ENCODE data around the gene ROBO3. TPM values are rescaled to one million over a fixed set of nuclear protein-coding genes. Genes with fewer than 3 reads are reported as not detected.
A peak's percentile ranks its signal among the peaks of the same experiment; 100 is the strongest.

Gene ROBO3
- total and polyA plus RNA-seq, 3 donors from 2014 or later, result 11.8 to 31.6 (median 12.9) TPM

DNA sequence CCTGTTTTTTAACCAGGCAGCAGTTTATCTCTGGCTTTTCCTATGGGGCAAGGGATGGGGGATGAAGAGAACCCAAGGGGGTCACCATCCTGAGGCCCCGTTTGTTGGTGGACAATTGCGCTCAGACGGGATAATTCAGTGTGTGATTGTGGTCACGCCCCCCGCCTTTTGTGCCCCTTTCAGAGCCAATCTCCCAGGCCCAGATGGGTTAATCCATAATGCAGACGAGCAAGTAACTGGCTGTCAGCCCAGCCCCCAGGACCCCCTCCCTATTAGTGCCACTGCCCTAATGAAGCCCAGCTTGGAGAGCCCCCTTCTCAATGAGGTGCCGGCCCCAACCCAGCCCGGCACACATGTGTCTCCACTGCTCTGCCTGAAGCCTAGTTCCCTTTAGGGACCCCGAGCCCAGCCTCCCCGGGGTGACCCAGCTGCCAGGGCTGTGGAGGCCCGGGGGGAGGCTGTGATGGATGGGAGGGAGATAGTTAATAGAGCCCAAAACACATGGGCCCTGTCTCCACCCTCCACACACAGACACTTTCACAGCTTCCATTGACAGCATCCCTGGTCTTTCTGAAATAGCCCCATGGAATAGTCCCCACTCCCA lies 19.1 kb upstream of the ROBO3 start:
- Histone ChIP-seq H3K4me1 (no peaks in the 10 kb centered on the region), H3K9me3 (no peaks in the 10 kb centered on the region), H3K27ac (no peak overlapping the region), H3K4me3 (no peak overlapping the region), H3K27me3 (no peaks in the 10 kb centered on the region), H3K36me3 (ENCODE audit: low read depth, missing control alignments) (no peaks in the 10 kb centered on the region)
- TF ChIP-seq POLR2A (IDR thresholded peaks at IDR 0.05), result no peak
- intact Hi-C loops (cut with DNase I; ENCODE audit: low total_unique reads), result no loop called here
- no peak for DNase-seq
- WGBS, 2 donors, result 22 to 41% methylated on average over 7 to 11 of the region's 11 CpGs

DNA sequence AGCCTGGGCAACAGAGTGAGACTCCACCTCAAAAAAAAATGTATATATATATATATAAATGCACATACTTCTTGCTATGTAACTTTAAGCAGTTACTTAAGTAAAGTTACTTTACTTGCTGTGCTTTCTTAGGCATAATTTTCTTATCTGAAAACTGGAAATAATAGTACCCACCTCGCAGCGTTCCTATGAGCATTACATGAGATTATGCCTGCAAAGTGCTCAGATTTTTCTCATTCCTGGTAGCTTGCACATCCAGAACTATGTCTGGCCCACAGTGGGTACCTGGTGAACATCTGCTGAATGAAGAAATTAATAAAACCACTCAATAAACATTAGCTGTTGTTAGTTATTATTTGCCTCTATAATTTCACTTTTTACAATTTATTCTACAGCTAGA lies 6.1 kb upstream of the ROBO3 start:
- DNase-seq, result no peak
- WGBS, 2 donors, result 86 to 93% methylated on average over 2 of the region's 2 CpGs
- TF ChIP-seq CTCF (IDR thresholded peaks at IDR 0.05), result no peak
- no peak for TF ChIP-seq POLR2A (IDR thresholded peaks at IDR 0.05)
- Histone ChIP-seq H3K4me1 (peaks cover 6% of the 10 kb centered on the region), H3K36me3 (ENCODE audit: low read depth, missing control alignments) (no peaks in the 10 kb centered on the region), H3K4me3 (no peak overlapping the region), H3K27ac (no peak overlapping the region), H3K27me3 (no peaks in the 10 kb centered on the region), H3K9me3 (no peaks in the 10 kb centered on the region)
- intact Hi-C loops (cut with DNase I; ENCODE audit: low total_unique reads), result no loop called here

DNA sequence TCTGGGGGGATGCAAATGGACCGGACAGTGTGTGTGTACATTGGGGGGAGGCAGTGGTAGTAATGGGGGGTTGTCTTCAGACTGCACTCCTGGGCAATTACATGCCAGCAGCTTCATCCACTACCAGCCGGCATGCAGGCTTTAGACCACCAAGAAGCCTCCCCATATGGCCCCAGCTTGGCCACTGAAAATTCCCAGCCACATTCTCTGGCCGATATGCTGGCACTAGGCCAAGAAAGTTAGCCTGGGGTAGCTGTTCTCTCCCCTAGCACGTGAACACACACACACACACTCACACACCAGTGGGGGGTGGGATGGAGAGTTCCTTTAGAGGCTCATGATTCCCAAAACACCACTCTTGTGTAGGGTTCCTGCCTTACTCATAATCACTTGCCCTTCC lies 3.6 kb upstream of the ROBO3 start:
- WGBS, 2 donors, result 43 to 53% methylated on average over 1 to 4 of the region's 4 CpGs
- no peak overlapping the region for H3K4me3 ChIP-seq
- H3K9me3 ChIP-seq, result no peaks in the 10 kb centered on the region
- TF ChIP-seq CTCF (IDR thresholded peaks at IDR 0.05), result no peak
- no peak for TF ChIP-seq POLR2A (IDR thresholded peaks at IDR 0.05)
- peaks cover 20% of the 10 kb centered on the region for H3K4me1 ChIP-seq
- H3K27ac ChIP-seq, result no peak overlapping the region
- intact Hi-C loops (cut with DNase I; ENCODE audit: low total_unique reads), result no loop called here
- H3K27me3 ChIP-seq, result no peaks in the 10 kb centered on the region
- no peaks in the 10 kb centered on the region for H3K36me3 ChIP-seq (ENCODE audit: low read depth, missing control alignments)
- no peak for DNase-seq

GRCh38 chr11:124863137-124863825 lies 2.0 kb upstream of the ROBO3 start:
- intact Hi-C loops (cut with DNase I; ENCODE audit: low total_unique reads), result no loop called here
- peak overlapping the region in 1 of 2 donors; percentile 8 for H3K4me3 ChIP-seq
- H3K4me1 ChIP-seq, result peaks cover 20% of the 10 kb centered on the region
- WGBS, 2 donors, result 1 to 2% methylated on average over 24 to 31 of the region's 31 CpGs
- TF ChIP-seq POLR2A (IDR thresholded peaks at IDR 0.05) (no peak), CTCF (IDR thresholded peaks at IDR 0.05) (no peak)
- DNase-seq, result peak; percentile 79
- H3K27me3 ChIP-seq, result no peaks in the 10 kb centered on the region
- H3K27ac ChIP-seq, result no peak overlapping the region
- no peaks in the 10 kb centered on the region for H3K9me3 ChIP-seq
- H3K36me3 ChIP-seq (ENCODE audit: low read depth, missing control alignments), result no peaks in the 10 kb centered on the region

- H3K27me3 ChIP-seq, result no peaks in the 10 kb centered on the region
- no peaks in the 10 kb centered on the region for H3K36me3 ChIP-seq (ENCODE audit: low read depth, missing control alignments)
- WGBS, 2 donors, result 3 to 18% methylated on average over 3 to 9 of the region's 9 CpGs
- H3K4me3 ChIP-seq, result no peak overlapping the region
- H3K27ac ChIP-seq, result no peak overlapping the region
- peaks cover 23% of the 10 kb centered on the region for H3K4me1 ChIP-seq
- H3K9me3 ChIP-seq, result no peaks in the 10 kb centered on the region
- no peak for DNase-seq
- TF ChIP-seq CTCF (IDR thresholded peaks at IDR 0.05) (no peak), POLR2A (IDR thresholded peaks at IDR 0.05) (no peak)
- intact Hi-C loops (cut with DNase I; ENCODE audit: low total_unique reads), result no loop called here
These were observed 1.4 kb upstream of the ROBO3 start for GRCh38 chr11:124863826-124864165.
